ENCODE measurements around the gene KANSL3. TPM values are rescaled to one million over a fixed set of nuclear protein-coding genes. Genes with fewer than 3 reads are reported as not detected.

The KANSL3 gene
- polyA plus RNA-seq, 1 experiment = 28.3 TPM

DNA sequence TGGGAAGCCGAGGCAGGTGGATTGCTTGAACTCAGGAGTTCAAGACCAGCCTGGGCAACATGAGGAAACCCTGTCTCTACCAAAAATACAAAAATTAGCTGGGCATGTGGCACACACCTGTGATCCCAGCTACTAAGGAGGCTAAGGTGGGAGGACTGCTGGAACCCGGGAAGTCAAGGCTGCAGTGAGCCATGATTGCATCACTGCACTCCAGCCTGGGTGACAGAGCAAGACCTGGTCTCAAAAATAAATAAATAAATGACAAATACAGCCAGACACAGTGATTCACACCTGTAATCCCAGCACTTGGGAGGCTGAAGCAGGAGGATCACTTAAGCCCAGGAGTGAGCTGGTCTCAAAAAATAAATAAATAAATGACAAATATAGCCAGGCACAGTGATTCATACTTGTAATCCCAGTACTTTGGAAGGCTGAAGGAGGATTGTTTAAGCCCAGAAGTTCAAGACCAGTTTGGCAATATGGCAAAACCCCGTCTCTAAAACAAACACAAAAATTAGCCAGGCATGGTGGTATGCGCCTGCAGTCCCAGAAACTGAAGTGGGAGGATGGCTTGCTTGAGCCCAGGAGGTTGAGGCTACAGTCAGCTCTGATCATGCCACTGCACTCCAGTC, 6.2 kb downstream of the KANSL3 start:
- Histone ChIP-seq H3K36me3 (ENCODE audit: control insufficient read depth, insufficient read depth, low read length) (peaks cover 6% of the 10 kb centered on the region), H3K4me3 (ENCODE audit: low read depth, low read length) (no peak overlapping the region), H3K27me3 (ENCODE audit: control insufficient read depth, insufficient read depth, low read length) (no peaks in the 10 kb centered on the region)
- TF ChIP-seq, protein P1, sequence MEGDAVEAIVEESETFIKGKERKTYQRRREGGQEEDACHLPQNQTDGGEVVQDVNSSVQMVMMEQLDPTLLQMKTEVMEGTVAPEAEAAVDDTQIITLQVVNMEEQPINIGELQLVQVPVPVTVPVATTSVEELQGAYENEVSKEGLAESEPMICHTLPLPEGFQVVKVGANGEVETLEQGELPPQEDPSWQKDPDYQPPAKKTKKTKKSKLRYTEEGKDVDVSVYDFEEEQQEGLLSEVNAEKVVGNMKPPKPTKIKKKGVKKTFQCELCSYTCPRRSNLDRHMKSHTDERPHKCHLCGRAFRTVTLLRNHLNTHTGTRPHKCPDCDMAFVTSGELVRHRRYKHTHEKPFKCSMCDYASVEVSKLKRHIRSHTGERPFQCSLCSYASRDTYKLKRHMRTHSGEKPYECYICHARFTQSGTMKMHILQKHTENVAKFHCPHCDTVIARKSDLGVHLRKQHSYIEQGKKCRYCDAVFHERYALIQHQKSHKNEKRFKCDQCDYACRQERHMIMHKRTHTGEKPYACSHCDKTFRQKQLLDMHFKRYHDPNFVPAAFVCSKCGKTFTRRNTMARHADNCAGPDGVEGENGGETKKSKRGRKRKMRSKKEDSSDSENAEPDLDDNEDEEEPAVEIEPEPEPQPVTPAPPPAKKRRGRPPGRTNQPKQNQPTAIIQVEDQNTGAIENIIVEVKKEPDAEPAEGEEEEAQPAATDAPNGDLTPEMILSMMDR (IDR thresholded peaks at IDR 0.05; ENCODE audit: insufficient read depth, low read depth, low read length) = no peak
- POLR2A ChIA-PET = no interaction called here
- DNase-seq (ENCODE audit: low read depth) = no peak
- CTCF ChIA-PET = no interaction called here

DNA sequence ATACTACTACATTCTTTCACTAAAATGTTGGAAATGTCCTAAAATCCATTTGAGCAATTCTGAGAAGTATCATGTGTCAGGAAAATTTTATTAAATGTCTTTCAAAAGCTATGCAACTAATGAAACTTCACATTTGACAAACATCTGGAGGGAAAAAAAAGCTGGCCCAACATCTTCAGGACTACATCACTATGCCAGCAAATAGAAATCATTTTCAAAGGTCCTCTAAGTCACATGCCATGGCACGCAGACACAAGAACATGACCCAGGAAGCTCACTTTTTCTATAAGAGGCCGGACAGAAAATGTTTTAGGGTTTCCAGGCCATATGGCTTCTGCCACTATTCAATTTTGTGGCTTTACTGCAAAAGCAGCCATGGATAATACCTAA, 11.6 kb downstream of the KANSL3 start:
- Histone ChIP-seq H3K36me3 (ENCODE audit: control insufficient read depth, insufficient read depth, low read length) (peaks cover 6% of the 10 kb centered on the region), H3K27me3 (ENCODE audit: control insufficient read depth, insufficient read depth, low read length) (no peaks in the 10 kb centered on the region), H3K4me3 (ENCODE audit: low read depth, low read length) (no peak overlapping the region)
- ChIA-PET POLR2A (no interaction called here), CTCF (no interaction called here)
- DNase-seq (ENCODE audit: low read depth) = no peak
- TF ChIP-seq, protein P1 (IDR thresholded peaks at IDR 0.05; ENCODE audit: insufficient read depth, low read depth, low read length) = no peak

DNA sequence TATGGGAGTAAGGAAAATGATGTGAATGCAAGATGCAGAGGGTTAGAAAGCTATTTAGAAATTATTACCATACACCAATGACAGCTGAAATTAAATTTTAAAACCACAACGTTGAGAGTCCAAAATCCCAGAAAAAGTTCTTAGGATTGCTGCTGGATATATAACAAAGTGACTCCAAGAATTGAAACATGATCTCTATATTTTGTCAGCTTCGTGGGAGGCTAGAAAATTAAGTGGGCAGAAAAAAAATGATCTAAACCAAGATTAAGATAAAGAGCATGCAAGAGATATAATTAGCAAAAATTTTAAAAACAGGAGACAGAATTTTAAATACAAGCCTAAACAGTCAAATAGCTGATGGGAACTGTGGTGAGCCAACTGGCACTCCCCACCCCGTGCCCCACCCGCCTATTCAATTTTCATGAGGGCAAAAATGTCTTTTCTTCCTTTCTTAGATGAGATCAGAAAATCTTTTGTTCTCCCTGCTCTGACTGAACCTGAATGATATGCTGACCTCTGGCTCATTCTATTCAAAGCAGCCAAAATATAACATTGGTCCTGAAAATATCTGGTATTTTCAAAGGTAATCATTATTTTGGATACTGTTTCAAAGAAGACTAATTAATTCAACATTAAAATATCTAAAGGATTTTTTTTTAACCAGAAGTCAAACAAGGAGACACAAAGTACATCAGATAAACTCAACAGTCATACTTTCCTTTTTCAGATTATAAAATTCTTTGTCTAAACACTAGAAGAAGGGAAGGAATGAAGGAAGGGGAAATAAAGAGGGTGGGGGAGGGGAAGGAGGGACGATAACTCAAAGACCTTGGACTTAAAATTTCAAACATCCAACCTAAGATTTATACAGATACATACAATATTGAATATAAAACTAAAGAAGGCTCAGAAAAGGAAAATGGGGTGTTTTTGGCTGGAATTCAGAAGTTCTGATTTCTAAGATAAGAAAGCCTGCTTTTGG, 12.2 kb downstream of the KANSL3 start:
- H3K4me3 ChIP-seq (ENCODE audit: low read depth, low read length) = no peak overlapping the region
- H3K36me3 ChIP-seq (ENCODE audit: control insufficient read depth, insufficient read depth, low read length) = peaks cover 3% of the 10 kb centered on the region
- TF ChIP-seq, protein P1 (IDR thresholded peaks at IDR 0.05; ENCODE audit: insufficient read depth, low read depth, low read length) = no peak
- no peaks in the 10 kb centered on the region for H3K27me3 ChIP-seq (ENCODE audit: control insufficient read depth, insufficient read depth, low read length)
- ChIA-PET POLR2A (no interaction called here), CTCF (interaction anchor here (0.7 to 1.2 kb wide), 3 partner anchors 8 to 184 kb away, joined by 3 to 4 read pairs (median 3); no protein-coding TSS in a partner anchor)
- DNase-seq (ENCODE audit: low read depth) = no peak

DNA sequence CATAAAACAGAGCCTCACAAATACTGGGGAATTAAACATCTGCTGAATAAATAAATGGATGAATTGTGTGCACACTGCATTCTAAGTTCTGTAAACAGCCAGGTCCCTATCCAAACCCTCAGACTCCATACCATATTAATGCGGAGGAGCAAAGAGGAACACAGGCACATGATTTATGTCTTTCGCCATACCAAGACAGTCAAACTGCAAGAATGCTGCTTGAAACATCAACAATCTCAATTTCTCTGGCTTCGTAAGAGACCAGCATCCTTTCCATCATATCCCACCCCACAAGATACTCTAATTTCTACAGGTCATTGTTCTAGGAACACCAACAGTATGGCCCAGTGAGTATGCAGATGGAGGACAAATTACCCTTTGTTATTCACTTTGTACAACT, 15.0 kb downstream of the KANSL3 start:
- no peaks in the 10 kb centered on the region for H3K27me3 ChIP-seq (ENCODE audit: control insufficient read depth, insufficient read depth, low read length)
- no peak overlapping the region for H3K4me3 ChIP-seq (ENCODE audit: low read depth, low read length)
- TF ChIP-seq, protein P1 (IDR thresholded peaks at IDR 0.05; ENCODE audit: insufficient read depth, low read depth, low read length) = no peak
- DNase-seq (ENCODE audit: low read depth) = no peak
- H3K36me3 ChIP-seq (ENCODE audit: control insufficient read depth, insufficient read depth, low read length) = peaks cover 6% of the 10 kb centered on the region
- ChIA-PET CTCF (interaction anchor here (1.2 kb wide), 1 partner anchor 13 kb away, joined by 3 read pairs; no protein-coding TSS in a partner anchor), POLR2A (no interaction called here)

DNA sequence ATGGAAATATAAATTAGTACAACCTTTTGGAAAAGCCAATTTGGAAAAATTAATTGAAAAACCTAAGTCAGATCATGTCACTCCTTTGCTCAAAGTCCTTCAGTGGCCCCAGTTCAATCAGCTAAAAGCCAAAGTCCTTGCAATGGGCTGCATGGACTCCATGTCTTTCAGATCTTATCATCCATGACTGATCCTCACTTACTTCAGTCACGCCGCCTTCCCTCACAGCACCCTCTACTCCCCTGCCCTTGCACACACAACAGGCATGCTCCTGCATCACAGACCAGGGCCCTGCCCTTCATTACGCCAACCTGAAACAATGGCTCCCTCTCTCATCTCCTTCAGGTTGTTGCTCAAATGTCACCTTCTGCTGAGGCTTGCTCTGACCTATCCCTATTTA, 15.6 kb downstream of the KANSL3 start:
- ChIA-PET POLR2A (no interaction called here), CTCF (no interaction called here)
- H3K4me3 ChIP-seq (ENCODE audit: low read depth, low read length) = no peak overlapping the region
- peaks cover 5% of the 10 kb centered on the region for H3K36me3 ChIP-seq (ENCODE audit: control insufficient read depth, insufficient read depth, low read length)
- no peaks in the 10 kb centered on the region for H3K27me3 ChIP-seq (ENCODE audit: control insufficient read depth, insufficient read depth, low read length)
- DNase-seq (ENCODE audit: low read depth) = no peak
- TF ChIP-seq, protein P1 (IDR thresholded peaks at IDR 0.05; ENCODE audit: insufficient read depth, low read depth, low read length) = no peak
